ENCODE data around the gene SPNS2.

GRCh38 chr17:4467287-4467686 lies 31.4 kb upstream of the SPNS2 start:
- no peak for TF ChIP-seq GABPA (IDR thresholded peaks at IDR 0.05; ENCODE audit: borderline replicate concordance, insufficient read depth, low read length)
- TF ChIP-seq CTCF (IDR thresholded peaks at IDR 0.05; ENCODE audit: control extremely low read depth in 1 of 3, insufficient read depth in 1 of 3, low read depth in 1 of 3, low read length in 3 of 3), result no peak
- TF ChIP-seq TBP (IDR thresholded peaks at IDR 0.05; ENCODE audit: low read depth, low read length), result no peak
- TF ChIP-seq ZNF274 (IDR thresholded peaks at IDR 0.05; ENCODE audit: borderline replicate concordance, extremely low read depth, low read length), result no peak
- TF ChIP-seq POLR2A (IDR thresholded peaks at IDR 0.05; ENCODE audit: control extremely low read depth in 1 of 2, low read depth in 2 of 2, low read length in 2 of 2), result no peak
- no peak for TF ChIP-seq POLR2AphosphoS5 (IDR thresholded peaks at IDR 0.05; ENCODE audit: low read depth, low read length)
- TF ChIP-seq RAD21 (IDR thresholded peaks at IDR 0.05 in 1 of 2, conservative IDR thresholded peaks at IDR 0.05 in 1 of 2; ENCODE audit: low read depth in 2 of 2, low read length in 2 of 2), result no peak
- no peak for TF ChIP-seq EZH2 (IDR thresholded peaks at IDR 0.05; ENCODE audit: low read depth, low read length, severe bottlenecking)
- TF ChIP-seq EP300 (IDR thresholded peaks at IDR 0.05; ENCODE audit: borderline replicate concordance in 1 of 2, low read depth in 2 of 2, low read length in 2 of 2), result no peak
- TF ChIP-seq SIRT6 (IDR thresholded peaks at IDR 0.05; ENCODE audit: low read length), result no peak
